HG03442 (cell line): ENCODE results near the gene C15orf61.

ENCODE experiments used
- ATAC-seq: cut with Tn5 transposase; IDR thresholded peaks from one replicate; pipeline ENCODE4 v1.9.1; 2021; ENCODE audit warnings: mild to moderate bottlenecking, moderate library complexity; ENCODE audit not compliant: unreplicated experiment

The C15orf61 gene

GRCh38 chr15:67521029-67521782, at the start of gene C15orf61:
C15orf61 (plus strand) TSS chr15:67521131; CDS start chr15:67521249, 118 bp downstream.
- peak; percentile 78 for ATAC-seq

GRCh38 chr15:67472957-67473356, 48.0 kb upstream of the C15orf61 start:
- no peak for ATAC-seq

- ATAC-seq, result no peak
Observed at GRCh38 chr15:67474405-67475110, 46.4 kb upstream of the C15orf61 start.

DNA sequence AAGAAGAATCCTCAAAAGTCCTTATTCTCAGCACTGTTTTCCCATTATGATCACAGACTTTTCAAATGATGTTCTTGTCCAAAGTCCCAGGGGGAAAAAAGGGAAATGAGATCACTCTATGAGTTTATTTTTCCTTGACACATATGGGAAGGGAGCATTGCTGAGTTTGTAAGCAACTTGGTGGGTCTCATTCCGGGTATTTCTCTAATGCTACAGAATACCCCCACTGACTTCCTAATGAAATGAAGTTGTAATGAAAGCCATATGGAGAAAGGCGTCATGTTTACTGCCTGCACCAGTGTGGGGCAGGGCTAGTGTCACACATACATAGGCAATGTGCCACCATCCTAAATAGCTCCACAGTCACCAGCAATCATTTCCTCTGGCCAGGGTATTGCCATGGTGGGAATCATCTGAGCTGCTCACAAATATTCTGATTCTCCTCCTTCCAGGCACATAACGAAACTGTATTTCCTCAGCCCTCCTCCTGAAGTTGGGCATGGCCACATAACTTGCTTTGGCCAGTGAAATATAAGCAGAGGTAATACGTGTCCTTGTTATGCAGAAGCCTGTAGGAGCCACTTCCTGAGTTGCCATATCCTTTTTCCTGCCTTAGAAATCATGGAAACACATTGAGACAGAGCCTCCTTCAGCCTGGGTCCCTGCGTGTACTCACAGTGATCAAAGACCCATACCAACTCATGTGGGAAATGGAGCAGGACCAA, 41.0 kb upstream of the C15orf61 start:
- no peak for ATAC-seq

- no peak for ATAC-seq
Observed at GRCh38 chr15:67480741-67481140, 40.2 kb upstream of the C15orf61 start.

DNA sequence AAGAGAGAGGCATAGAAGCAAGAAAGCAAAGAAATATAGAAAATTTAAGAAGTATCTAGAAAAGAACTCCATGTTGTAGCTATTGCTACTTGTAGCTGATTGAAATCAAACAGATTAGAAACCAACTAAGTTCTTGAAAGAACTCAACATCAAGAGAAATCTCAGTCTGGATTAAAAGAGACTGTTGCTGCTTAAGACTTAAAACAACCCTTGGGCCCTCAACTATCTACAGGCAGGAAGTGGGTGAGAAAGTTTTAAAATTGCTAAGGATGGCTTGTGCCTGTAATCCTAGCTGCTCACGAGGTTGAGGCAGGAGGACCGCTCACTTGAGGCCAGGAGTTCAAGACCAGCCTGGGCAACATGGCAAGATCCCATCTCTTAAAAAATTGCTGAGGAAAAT, 39.3 kb upstream of the C15orf61 start:
- ATAC-seq, result no peak

DNA sequence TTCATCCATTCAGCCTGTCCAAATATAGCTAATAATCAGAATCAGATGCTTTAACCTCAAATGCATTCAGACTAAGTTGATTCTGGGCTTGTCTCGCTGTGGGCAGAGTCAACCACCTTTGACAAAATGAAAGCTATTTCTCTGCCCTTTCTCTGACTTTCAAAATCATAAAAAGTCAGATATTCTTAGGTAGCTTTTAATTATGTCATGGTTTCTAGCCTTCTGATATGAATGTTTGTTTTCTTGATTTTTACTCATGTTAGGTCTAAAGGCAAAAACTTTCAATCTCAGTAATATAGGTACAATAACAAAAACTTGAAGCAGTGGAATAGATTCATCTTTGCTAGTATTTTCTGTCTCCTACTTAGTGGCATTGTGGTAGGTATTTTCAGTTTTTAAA, 25.3 kb upstream of the C15orf61 start:
- no peak for ATAC-seq

GRCh38 chr15:67501177-67501835, 19.6 kb upstream of the C15orf61 start:
- ATAC-seq, result no peak

- no peak for ATAC-seq
Observed at GRCh38 chr15:67501836-67502461, 19.0 kb upstream of the C15orf61 start.

DNA sequence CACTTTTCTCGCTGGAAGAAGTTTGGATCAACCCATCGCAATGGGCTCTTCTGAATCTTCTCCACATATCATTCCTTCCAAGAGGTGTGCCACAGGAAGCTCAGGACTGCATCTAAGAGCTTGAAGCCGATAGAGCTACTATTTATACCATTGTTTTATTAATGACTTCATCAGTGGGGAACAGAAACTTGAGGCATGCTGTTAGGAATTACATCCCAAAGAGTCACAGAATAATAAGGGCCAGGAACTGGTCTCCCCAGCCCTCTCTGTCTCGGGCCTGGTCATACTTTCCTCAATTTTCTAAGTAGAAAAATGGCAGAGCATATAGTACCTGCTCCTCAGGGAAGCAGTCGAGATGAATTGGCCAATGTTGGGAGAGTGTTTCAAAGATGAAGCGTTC, 16.9 kb upstream of the C15orf61 start:
- no peak for ATAC-seq

GRCh38 chr15:67504796-67505195, 16.1 kb upstream of the C15orf61 start:
- ATAC-seq, result no peak

- ATAC-seq, result no peak
Observed at GRCh38 chr15:67505675-67506572, 15.0 kb upstream of the C15orf61 start.

DNA sequence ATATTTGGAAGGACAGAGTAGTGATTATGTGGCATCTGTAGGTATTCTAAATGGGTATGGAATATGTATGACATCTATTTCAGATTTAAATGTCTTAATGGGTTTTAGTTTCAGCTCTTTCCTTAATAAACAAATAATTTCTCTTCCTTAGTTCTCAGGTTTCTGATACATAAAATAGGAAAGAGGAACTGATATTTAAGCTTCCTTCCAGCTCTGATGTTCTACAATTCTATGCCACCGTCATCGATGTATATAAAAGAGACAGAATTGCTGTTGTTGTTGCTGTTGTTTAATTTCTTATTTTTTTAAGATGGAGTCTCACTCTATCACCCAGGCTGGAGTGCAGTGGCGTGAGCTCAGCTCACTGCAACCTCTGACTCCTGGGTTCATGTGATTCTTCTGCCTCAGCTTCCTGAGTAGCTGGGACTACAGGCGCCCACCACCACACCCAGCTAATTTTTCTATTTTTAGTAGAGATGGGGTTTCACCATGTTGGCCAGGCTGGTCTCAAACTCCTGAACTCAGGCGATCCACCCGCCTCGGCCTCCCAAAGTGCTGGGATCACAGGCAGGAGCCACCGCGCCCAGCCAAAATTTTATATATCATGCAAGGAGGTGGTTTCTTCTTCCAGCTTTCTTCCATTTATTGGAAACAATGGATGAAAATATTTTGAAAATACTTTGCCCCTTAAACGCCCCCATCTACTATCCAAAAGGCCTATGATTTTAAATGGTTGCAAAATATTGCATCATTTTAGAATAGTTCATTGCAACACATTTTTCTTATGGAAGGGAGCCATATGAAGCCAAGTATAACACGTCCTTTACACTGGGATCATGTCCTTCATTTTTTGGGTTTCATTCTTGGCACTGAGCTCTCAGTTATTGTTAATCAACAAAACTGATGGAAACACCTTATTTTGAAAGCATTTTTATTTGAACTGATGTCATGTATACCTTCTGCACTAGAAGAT, 13.9 kb upstream of the C15orf61 start:
- no peak for ATAC-seq

GRCh38 chr15:67508407-67508806, 12.5 kb upstream of the C15orf61 start:
- ATAC-seq, result no peak

DNA sequence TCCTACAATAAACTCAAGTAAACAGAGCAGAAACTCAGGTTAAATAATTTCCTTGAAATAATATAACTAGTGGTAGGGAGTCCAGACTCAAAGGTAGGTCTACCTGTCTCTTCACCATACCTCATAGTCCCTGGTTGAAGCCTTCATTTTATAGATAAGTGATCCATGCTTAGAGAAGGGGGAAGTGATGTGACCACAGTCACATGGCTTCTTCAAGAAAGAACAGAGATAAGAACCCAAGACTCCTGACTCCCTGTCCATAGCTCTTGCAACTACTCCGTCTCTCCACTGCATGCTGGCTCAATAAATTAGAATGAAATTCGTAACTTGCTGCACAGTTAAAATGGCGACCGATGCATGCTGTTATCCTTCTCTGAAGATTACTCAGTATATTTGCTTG, 11.0 kb upstream of the C15orf61 start:
- ATAC-seq, result no peak

GRCh38 chr15:67510597-67511190, 10.2 kb upstream of the C15orf61 start:
- no peak for ATAC-seq

DNA sequence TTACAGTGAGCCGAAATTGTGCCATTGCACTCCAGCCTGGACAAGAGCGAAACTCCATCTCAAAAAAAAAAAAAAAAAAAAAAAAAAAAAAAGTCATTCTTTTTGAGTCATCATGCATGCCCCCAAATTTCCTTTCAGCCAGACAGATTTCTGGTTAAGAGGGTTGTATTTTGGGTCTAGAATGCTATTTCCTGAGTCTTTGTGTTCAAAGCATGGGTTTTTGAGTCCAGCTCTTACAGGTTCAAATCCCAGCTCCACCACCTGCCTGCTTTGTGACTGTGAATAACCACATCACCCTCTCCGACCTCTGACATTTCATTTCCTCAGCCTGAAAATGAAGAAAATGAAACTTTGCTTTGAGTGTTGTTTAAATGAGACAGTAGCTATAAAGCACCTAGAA, 9.3 kb upstream of the C15orf61 start:
- ATAC-seq, result no peak

DNA sequence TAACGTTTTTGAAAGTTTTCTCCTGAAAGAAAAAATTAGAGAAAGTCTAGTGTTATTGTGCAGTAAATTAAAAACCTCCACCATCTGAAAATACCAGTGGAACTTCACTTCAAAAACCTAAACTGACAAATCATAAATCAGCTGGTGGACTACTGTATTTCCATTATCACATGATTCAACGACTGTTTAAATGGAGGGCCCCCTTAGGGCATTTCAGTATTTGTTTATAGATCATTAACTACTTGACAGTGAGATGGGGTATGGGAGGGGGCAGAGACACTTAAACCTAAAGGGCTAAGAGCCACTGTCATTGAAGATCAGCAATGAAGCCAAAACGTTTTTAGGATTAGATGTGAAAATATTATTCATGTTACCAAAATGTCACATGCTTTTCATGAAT, 8.8 kb upstream of the C15orf61 start:
- ATAC-seq, result no peak
